Measurements from ENCODE around the gene SPATA31E1.

DNA sequence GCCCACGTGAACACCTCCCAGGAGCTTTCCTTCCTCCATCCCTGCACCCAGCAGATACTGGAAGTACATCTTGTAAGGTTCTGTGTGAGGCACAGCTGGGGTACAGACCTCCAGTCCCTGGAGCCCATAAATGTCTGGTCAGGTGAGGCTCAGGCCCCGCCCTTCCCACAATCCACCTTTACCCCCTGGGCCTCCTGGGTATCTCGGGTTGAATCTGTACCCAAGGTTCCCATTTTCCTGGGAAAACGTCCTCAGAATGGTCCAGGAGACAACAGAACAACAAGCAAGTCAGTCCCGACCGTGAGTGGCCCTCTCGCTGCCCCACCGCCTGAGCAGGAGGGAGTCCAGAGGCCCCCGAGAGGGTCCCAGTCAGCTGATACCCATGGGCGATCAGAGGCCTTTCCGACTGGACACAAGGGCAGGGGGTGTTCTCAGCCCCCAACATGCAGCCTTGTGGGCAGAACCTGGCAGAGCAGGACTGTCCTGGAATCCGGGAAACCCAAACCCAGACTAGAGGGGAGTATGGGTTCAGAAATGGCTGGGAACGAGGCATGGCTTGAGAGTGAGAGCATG is 4.3 kb downstream of the SPATA31E1 start:
- TF ChIP-seq CTCF (IDR thresholded peaks at IDR 0.05) (no peak), POLR2A (IDR thresholded peaks at IDR 0.05) (no peak)
